Peyer's patch (tissue), 4 donors: ENCODE data around the gene LINGO4.

ENCODE experiments used
- POLR2A ChIP-seq, 2 donors: fragments of 450-650 bp; IDR thresholded peaks; one replicate each; pipeline ENCODE4 v1.5.1; 2017; ENCODE audit warnings: antibody characterized with exemption in 2 of 2, mild to moderate bottlenecking in 2 of 2, moderate library complexity in 2 of 2
- TF ChIP-seq, protein P1 (sequence below), 6 experiments: fragments of 450-650 bp in 4 of 6; fragments of 200-600 bp in 2 of 6; sonication (generic) in 1 of 6; IDR thresholded peaks; one replicate each; pipeline ENCODE4 v1.5.1; 2017 to 2019; ENCODE audit warnings: antibody characterized with exemption in 6 of 6, mild to moderate bottlenecking in 3 of 6, moderate library complexity in 1 of 6

- TF ChIP-seq, protein P1, sequence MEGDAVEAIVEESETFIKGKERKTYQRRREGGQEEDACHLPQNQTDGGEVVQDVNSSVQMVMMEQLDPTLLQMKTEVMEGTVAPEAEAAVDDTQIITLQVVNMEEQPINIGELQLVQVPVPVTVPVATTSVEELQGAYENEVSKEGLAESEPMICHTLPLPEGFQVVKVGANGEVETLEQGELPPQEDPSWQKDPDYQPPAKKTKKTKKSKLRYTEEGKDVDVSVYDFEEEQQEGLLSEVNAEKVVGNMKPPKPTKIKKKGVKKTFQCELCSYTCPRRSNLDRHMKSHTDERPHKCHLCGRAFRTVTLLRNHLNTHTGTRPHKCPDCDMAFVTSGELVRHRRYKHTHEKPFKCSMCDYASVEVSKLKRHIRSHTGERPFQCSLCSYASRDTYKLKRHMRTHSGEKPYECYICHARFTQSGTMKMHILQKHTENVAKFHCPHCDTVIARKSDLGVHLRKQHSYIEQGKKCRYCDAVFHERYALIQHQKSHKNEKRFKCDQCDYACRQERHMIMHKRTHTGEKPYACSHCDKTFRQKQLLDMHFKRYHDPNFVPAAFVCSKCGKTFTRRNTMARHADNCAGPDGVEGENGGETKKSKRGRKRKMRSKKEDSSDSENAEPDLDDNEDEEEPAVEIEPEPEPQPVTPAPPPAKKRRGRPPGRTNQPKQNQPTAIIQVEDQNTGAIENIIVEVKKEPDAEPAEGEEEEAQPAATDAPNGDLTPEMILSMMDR (IDR thresholded peaks at IDR 0.05) = no peak
- no peak for TF ChIP-seq POLR2A (IDR thresholded peaks at IDR 0.05)
Observed at GRCh38 chr1:151831256-151831591, 26.0 kb upstream of the LINGO4 start.
